WI38 (cell line): ENCODE measurements around the gene TBRG4.

ENCODE experiments used
- H3K4me3 ChIP-seq: 2 replicates; pipeline ENCODE4 v1.5.1; 2011; ENCODE audit warnings: low read depth, mild to moderate bottlenecking, control low read depth, low read length
- TF ChIP-seq, protein P1 (sequence below): IDR thresholded peaks from 2 replicates; pipeline ENCODE4 v1.5.1; 2012; ENCODE audit warnings: low read depth, mild to moderate bottlenecking, control low read depth, low read length

TBRG4 gene

DNA sequence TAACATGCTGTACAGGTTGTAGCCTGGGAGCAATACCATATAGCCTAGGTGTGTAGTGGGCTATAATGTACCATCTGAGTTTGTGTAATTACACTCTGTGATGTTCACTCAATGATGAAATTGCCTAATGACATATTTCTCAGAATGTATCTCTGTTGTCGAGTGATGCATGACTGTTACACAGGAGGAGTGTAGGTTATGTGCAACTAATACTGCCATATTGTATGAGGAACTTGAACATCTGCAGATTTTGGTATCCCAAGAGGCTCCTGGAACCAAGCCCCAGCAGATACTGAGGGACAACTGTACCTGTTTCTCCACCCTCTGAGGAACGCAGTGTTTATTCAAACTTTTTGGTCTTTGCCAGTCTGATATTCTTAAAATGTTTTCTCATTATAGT, 61.3 kb downstream of the TBRG4 start:
- TF ChIP-seq, protein P1, sequence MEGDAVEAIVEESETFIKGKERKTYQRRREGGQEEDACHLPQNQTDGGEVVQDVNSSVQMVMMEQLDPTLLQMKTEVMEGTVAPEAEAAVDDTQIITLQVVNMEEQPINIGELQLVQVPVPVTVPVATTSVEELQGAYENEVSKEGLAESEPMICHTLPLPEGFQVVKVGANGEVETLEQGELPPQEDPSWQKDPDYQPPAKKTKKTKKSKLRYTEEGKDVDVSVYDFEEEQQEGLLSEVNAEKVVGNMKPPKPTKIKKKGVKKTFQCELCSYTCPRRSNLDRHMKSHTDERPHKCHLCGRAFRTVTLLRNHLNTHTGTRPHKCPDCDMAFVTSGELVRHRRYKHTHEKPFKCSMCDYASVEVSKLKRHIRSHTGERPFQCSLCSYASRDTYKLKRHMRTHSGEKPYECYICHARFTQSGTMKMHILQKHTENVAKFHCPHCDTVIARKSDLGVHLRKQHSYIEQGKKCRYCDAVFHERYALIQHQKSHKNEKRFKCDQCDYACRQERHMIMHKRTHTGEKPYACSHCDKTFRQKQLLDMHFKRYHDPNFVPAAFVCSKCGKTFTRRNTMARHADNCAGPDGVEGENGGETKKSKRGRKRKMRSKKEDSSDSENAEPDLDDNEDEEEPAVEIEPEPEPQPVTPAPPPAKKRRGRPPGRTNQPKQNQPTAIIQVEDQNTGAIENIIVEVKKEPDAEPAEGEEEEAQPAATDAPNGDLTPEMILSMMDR, result no peak

More for the DNA sequence above, 61.3 kb downstream of the TBRG4 start:
- no peak overlapping the region for H3K4me3 ChIP-seq
